ENCODE data around the gene BBX.
"Not testable (repeated sequence)": the region's sequence is repeated elsewhere in the genome, so short reads cannot be mapped to it uniquely, and the experiment has no call there.

The BBX gene

GRCh38 chr3:107689355-107689754, 166.6 kb downstream of the BBX start:
- DNase-seq, result no peak

GRCh38 chr3:107690522-107691138, 167.9 kb downstream of the BBX start:
- peak; percentile 7 for DNase-seq

- DNase-seq, result not testable (repeated sequence)
Measured at GRCh38 chr3:107691984-107692383, 169.2 kb downstream of the BBX start.

DNA sequence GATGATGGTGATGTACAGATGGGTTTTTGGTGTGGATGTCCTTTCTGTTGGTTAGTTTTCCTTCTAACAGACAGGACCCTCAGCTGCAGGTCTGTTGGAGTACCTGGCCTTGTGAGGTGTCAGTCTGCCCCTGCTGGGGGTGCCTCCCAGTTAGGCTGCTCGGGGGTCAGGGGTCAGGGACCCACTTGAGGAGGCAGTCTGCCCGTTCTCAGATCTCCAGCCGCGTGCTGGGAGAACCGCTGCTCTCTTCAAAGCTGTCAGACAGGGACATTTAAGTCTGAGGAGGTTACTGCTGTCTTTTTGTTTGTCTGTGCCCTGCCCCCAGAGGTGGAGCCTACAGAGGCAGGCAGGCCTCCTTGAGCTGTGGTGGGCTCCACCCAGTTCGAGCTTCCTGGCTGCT, 174.6 kb downstream of the BBX start:
- DNase-seq, result not testable (repeated sequence)

- DNase-seq, result not testable (repeated sequence)
Measured at GRCh38 chr3:107697855-107698254, 175.1 kb downstream of the BBX start.

- DNase-seq, result no peak
Measured at GRCh38 chr3:107699682-107700081, 176.9 kb downstream of the BBX start.

- no peak for DNase-seq
Measured at GRCh38 chr3:107701299-107701698, 178.5 kb downstream of the BBX start.

DNA sequence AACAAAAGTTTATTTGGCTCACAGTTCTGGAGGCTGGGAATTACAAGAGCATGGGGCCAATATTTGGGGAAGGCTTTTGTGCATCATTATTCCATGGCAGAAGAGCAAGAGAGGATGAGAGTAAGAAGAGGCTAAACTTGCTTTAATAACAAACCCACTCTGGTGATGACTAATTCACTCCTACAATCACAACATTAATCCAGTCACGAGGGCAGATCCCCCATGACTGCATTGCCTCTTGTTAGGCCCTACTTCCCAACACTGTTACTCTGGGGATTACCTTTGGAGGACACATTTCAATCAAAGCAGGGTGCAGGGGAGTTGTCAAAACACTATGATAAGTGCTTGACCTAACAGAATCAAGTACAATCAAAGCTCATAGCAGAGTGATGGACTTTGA, 181.7 kb downstream of the BBX start:
- DNase-seq, result no peak

- no peak for DNase-seq
Measured at GRCh38 chr3:107705046-107705445, 182.3 kb downstream of the BBX start.

DNA sequence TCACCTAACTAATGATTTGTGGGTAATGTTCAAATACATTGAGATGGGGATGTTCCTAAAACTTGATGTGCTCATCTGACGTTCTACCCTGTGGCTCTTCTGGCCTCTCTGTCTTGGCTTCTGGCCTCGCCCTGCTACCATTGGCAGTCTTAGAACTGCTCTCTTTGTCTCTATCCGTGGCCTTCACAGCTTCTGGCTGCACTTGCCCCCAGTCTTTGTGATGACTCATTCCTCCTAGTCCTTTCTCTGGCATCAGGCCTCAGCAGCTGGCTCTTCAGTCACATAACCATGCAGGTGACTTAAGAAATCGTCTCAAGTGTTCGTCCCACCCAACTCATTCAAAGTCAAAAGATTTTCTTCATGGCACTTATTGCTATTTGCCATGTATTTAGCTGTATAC, 188.1 kb downstream of the BBX start:
- no peak for DNase-seq

- DNase-seq, result no peak
Measured at GRCh38 chr3:107716734-107717133, 194.0 kb downstream of the BBX start.

DNA sequence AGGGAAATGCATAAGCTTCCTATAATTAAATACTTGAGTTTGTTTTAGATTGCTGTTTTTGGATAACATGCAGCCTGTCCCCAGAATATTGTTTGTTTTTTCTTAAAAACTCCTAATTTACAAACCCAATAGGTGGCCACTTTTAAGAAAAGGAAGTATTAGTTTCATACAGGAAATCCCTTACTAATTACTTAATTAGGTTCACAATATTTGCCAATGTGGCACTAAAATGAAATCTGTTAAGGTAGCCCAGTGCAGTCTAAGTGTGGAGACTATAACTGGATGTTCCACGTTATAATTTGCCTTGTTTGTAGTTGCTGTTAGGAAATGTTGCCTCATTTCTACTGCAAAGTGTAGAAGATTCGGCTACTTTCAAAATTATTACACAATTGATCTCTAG, 195.8 kb downstream of the BBX start:
- DNase-seq, result no peak

DNA sequence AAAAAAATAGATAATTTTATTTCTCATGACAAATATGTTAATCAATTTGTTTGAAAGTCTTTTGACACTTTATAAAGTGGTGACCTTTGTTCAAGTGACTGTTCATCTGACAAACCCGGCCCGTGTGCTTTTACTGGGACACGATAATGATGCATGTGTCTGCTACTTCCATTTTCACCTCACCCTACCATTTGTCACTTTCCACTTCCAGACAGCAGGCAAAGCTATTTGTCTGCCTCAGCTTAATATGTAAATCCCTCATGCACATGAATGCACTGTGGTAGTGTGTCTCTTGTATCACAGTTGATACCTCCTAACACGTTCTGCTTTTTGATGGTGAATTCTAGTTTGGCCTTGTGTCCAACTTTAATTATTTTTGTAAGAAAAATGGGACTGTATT, 204.3 kb downstream of the BBX start:
- no peak for DNase-seq

- no peak for DNase-seq
Measured at GRCh38 chr3:107729686-107730085, 206.9 kb downstream of the BBX start.

- DNase-seq, result no peak
Measured at GRCh38 chr3:107734317-107734716, 211.6 kb downstream of the BBX start.

DNA sequence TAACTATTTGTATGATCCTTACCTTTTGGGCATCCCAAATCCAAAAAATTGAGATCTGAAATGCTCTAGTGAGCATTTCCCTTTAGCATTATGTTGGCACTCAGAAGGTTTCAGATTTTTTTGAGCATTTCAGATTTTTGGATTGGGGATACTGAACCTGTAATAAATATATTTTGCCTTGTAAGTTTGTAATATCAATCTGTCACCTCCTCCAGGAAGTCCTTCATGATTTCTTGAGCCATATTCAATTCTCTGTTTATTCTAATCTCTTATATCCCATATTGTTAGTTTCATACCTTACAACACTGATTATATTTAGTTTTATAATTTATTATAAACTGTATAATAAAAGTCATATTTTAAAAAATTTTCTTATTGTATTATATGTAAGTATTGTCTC, 215.2 kb downstream of the BBX start:
- DNase-seq, result no peak

GRCh38 chr3:107738486-107739183, 215.9 kb downstream of the BBX start:
- no peak for DNase-seq

DNA sequence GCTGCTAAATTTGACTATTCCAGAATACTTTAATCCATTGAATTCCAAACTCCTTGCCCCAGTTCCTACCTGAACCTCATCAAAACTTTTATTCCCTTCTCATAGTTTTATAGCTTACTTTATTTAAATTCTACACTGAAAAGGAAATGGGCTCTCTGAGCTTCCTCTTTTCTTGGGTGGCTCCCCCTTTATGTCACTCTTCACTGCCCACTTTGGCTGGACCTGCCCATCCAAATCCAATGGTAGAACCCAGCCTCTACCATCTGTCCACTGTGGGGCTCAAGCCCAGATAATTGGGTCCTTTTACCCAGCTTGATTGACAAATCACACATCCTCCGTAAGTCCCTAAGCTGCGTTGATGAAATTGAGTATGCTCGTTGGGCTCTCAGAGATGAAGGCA, 216.5 kb downstream of the BBX start:
- DNase-seq, result no peak

GRCh38 chr3:107740992-107741896, 218.5 kb downstream of the BBX start:
- DNase-seq, result no peak

- DNase-seq, result no peak
Measured at GRCh38 chr3:107745354-107745753, 222.6 kb downstream of the BBX start.

GRCh38 chr3:107752202-107752990, 229.6 kb downstream of the BBX start:
- DNase-seq, result no peak

GRCh38 chr3:107753494-107753893, 230.7 kb downstream of the BBX start:
- DNase-seq, result no peak

- no peak for DNase-seq
Measured at GRCh38 chr3:107753976-107754375, 231.2 kb downstream of the BBX start.

Data from effector CD4-positive, alpha-beta T cell (primary cell).